NOMO-1 (cell line): ENCODE results near the gene RASSF3.
A peak's percentile ranks its signal among the peaks of the same experiment; 100 is the strongest.
"Not testable (repeated sequence)": the region's sequence is repeated elsewhere in the genome, so short reads cannot be mapped to it uniquely, and the experiment has no call there.

ENCODE experiments used
- DNase-seq, 2 experiments: peaks; one replicate each; lab custom pipeline; 2025; ENCODE audit not compliant: unreplicated experiment in 2 of 2; lab: John Stamatoyannopoulos, UW

The RASSF3 gene

GRCh38 chr12:64610079-64610659 lies at the start of gene RASSF3:
Gene RASSF3 (plus strand): TSS chr12:64610495. CDS start chr12:64610633, 138 bp downstream.
- peak; percentile 77 to 78 for DNase-seq

- DNase-seq: no peak
Observed at GRCh38 chr12:64561302-64562136, 48.8 kb upstream of the RASSF3 start.

- no peak for DNase-seq
Observed at GRCh38 chr12:64566122-64566521, 44.2 kb upstream of the RASSF3 start.

GRCh38 chr12:64566831-64567517 lies 43.3 kb upstream of the RASSF3 start:
- DNase-seq: peak; percentile 31 to 56

GRCh38 chr12:64567570-64567969 lies 42.7 kb upstream of the RASSF3 start:
- no peak for DNase-seq

GRCh38 chr12:64568298-64568697 lies 42.0 kb upstream of the RASSF3 start:
- DNase-seq: no peak

- DNase-seq: no peak
Observed at GRCh38 chr12:64569923-64570691, 40.2 kb upstream of the RASSF3 start.

GRCh38 chr12:64571411-64571810 lies 38.9 kb upstream of the RASSF3 start:
- no peak for DNase-seq

- DNase-seq: no peak
Observed at GRCh38 chr12:64572241-64572640, 38.1 kb upstream of the RASSF3 start.

- no peak for DNase-seq
Observed at GRCh38 chr12:64574837-64575236, 35.5 kb upstream of the RASSF3 start.

GRCh38 chr12:64577046-64577445 lies 33.2 kb upstream of the RASSF3 start:
- DNase-seq: no peak

GRCh38 chr12:64578566-64578965 lies 31.7 kb upstream of the RASSF3 start:
- no peak for DNase-seq

GRCh38 chr12:64580681-64581080 lies 29.6 kb upstream of the RASSF3 start:
- DNase-seq: no peak

- DNase-seq: no peak
Observed at GRCh38 chr12:64582114-64582513, 28.2 kb upstream of the RASSF3 start.

- DNase-seq: no peak
Observed at GRCh38 chr12:64582862-64583261, 27.4 kb upstream of the RASSF3 start.

GRCh38 chr12:64583395-64583770 lies 26.9 kb upstream of the RASSF3 start:
- not testable (repeated sequence) for DNase-seq

- peak; percentile 18 to 52 for DNase-seq
Observed at GRCh38 chr12:64583771-64584421, 26.4 kb upstream of the RASSF3 start.

GRCh38 chr12:64585104-64585503 lies 25.2 kb upstream of the RASSF3 start:
- no peak for DNase-seq

GRCh38 chr12:64587447-64587846 lies 22.8 kb upstream of the RASSF3 start:
- DNase-seq: no peak

- no peak for DNase-seq
Observed at GRCh38 chr12:64590183-64590582, 20.1 kb upstream of the RASSF3 start.
